Fibroblast of lung (primary cell): Measurements from ENCODE around the gene HIGD2A. TPM values are rescaled to one million over a fixed set of nuclear protein-coding genes. Genes with fewer than 3 reads are reported as not detected.

Source experiments
- DNase-seq, 2 donors: peaks; one replicate each; pipeline versions ENCODE4 v3.0.0 to v3.0.0-alpha.2; 2010; ENCODE audit warnings: low read depth in 2 of 2
- H2AFZ ChIP-seq: 2 replicates; pipeline ENCODE4 v1.5.1; 2012; ENCODE audit warnings: low read length, control low read depth, inconsistent platforms
- H3K27ac ChIP-seq: 2 replicates; pipeline ENCODE4 v1.5.1; 2011; ENCODE audit warnings: low read length, control low read depth; ENCODE audit not compliant: insufficient read depth
- H3K27me3 ChIP-seq: 2 replicates; pipeline ENCODE4 v1.5.1; 2011; ENCODE audit warnings: mild to moderate bottlenecking, low read length; ENCODE audit not compliant: control insufficient read depth, insufficient read depth
- H3K36me3 ChIP-seq: 2 replicates; pipeline ENCODE4 v1.5.1; 2011; ENCODE audit warnings: low read length; ENCODE audit not compliant: control insufficient read depth, insufficient read depth
- H3K4me1 ChIP-seq: 2 replicates; pipeline ENCODE4 v1.5.1; 2011; ENCODE audit warnings: low read length; ENCODE audit not compliant: control insufficient read depth, insufficient read depth; ENCODE audit errors: extremely low read depth
- H3K4me2 ChIP-seq: 2 replicates; pipeline ENCODE4 v1.5.1; 2011; ENCODE audit warnings: low read length, control low read depth; ENCODE audit not compliant: insufficient read depth; ENCODE audit errors: extremely low read depth
- H3K4me3 ChIP-seq, 4 experiments: fragments of 200-600 bp in 1 of 4; sonication (generic) in 1 of 4; replicated peaks in 1 of 4; 2 replicates each; pipeline ENCODE4 v1.5.1; 2011 to 2016; ENCODE audit warnings: low read length in 4 of 4, low read depth in 3 of 4, mild to moderate bottlenecking in 3 of 4, control low read depth in 2 of 4, inconsistent platforms in 1 of 4, mixed read lengths in 1 of 4; ENCODE audit not compliant: insufficient read depth in 1 of 4; ENCODE audit errors: control extremely low read depth in 1 of 4
- H3K79me2 ChIP-seq: 2 replicates; pipeline ENCODE4 v1.5.1; 2012; ENCODE audit warnings: mild to moderate bottlenecking, low read length, inconsistent platforms; ENCODE audit not compliant: control insufficient read depth, insufficient read depth
- H3K9ac ChIP-seq: 2 replicates; pipeline ENCODE4 v1.5.1; 2011; ENCODE audit warnings: mild to moderate bottlenecking, low read length, control low read depth; ENCODE audit not compliant: insufficient read depth
- H3K9me3 ChIP-seq: 2 replicates; pipeline ENCODE4 v1.5.1; 2012; ENCODE audit warnings: low read depth, low read length; ENCODE audit not compliant: control insufficient read depth, insufficient read depth
- H4K20me1 ChIP-seq: 2 replicates; pipeline ENCODE4 v1.5.1; 2011; ENCODE audit warnings: low read length; ENCODE audit not compliant: control insufficient read depth, insufficient read depth; ENCODE audit errors: extremely low read depth
- CTCF ChIP-seq, 2 donors: IDR thresholded peaks in 1 of 2; conservative IDR thresholded peaks in 1 of 2; 1 replicate in 1 of 2; 2 replicates in 1 of 2; pipeline ENCODE4 v1.5.1; 2011 to 2012; ENCODE audit warnings: low read length in 2 of 2, control low read depth in 1 of 2, inconsistent platforms in 1 of 2, low read depth in 1 of 2, mild to moderate bottlenecking in 1 of 2
- EZH2 ChIP-seq: IDR thresholded peaks from 2 replicates; pipeline ENCODE4 v1.5.1; 2012; ENCODE audit warnings: low read length, control low read depth, mild to moderate bottlenecking; ENCODE audit errors: missing control alignments
- polyA plus RNA-seq, 2 donors: library from polyadenylated mRNA; depleted of rRNA in 1 of 2; stranded (reverse) in 1 of 2; unstranded in 1 of 2; fragments of >200 nt; gene quantifications; 2 replicates each; pipeline ENCODE4 v1.2.1, GENCODE V29; 2011 to 2012; ENCODE audit warnings: missing spikeins in 1 of 2
- total RNA-seq: library from RNA; depleted of rRNA; stranded (reverse); fragments of >200 nt; gene quantifications from 2 replicates; pipeline ENCODE4 v1.2.1, GENCODE V29; 2014

Gene HIGD2A
- total and polyA plus RNA-seq, 2 donors (not counting 1 experiment from before 2014, with no cell fraction given), result 54.7 to 77.6 TPM

DNA sequence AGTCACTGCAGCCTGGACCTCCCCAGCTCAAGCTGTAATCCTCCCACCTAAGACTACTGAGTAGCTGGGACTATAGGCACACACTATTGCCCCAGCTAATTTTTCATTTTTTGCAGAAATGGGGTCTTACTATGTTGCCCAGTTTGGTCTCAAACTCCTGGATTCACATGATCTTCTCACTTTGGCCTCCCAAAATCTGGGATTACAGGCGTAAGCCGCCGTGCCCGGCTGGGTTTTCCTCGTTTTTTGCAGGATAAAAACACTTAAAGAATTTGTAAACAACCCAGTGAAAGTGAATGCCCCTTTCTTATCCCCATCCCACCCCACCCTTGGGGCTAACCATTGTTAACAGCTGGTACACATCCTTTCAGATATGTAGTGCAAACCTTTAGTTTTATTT, 20.0 kb downstream of the HIGD2A start:
- H3K36me3 ChIP-seq, result peaks cover 12% of the 10 kb centered on the region

GRCh38 chr5:176409765-176410164, 21.2 kb downstream of the HIGD2A start:
- H4K20me1 ChIP-seq, result no peaks in the 10 kb centered on the region
- no peak overlapping the region for H2AFZ ChIP-seq
- no peaks in the 10 kb centered on the region for H3K9me3 ChIP-seq
- no peak overlapping the region for H3K4me3 ChIP-seq
- no peaks in the 10 kb centered on the region for H3K27me3 ChIP-seq
- no peak for DNase-seq
- no peak overlapping the region for H3K27ac ChIP-seq
- H3K36me3 ChIP-seq, result peaks cover 12% of the 10 kb centered on the region
- no peak overlapping the region for H3K4me2 ChIP-seq
- no peak overlapping the region for H3K9ac ChIP-seq
- peaks cover 11% of the 10 kb centered on the region for H3K4me1 ChIP-seq
- TF ChIP-seq EZH2, result no peak
- TF ChIP-seq CTCF (conservative IDR thresholded peaks at IDR 0.05 in 1 of 2, IDR thresholded peaks at IDR 0.05 in 1 of 2; ENCODE audit: low read depth in 1 of 2, low read length in 2 of 2), result no peak
- H3K79me2 ChIP-seq, result peaks cover 32% of the 10 kb centered on the region

More for the DNA sequence above, 20.0 kb downstream of the HIGD2A start:
- TF ChIP-seq CTCF (conservative IDR thresholded peaks at IDR 0.05 in 1 of 2, IDR thresholded peaks at IDR 0.05 in 1 of 2; ENCODE audit: low read depth in 1 of 2, low read length in 2 of 2), result no peak
- Histone ChIP-seq H3K27ac (no peak overlapping the region), H3K4me3 (no peak overlapping the region), H3K27me3 (no peaks in the 10 kb centered on the region), H3K9me3 (no peaks in the 10 kb centered on the region), H2AFZ (no peak overlapping the region), H3K4me2 (no peak overlapping the region), H3K79me2 (peaks cover 20% of the 10 kb centered on the region), H4K20me1 (no peaks in the 10 kb centered on the region), H3K4me1 (peaks cover 7% of the 10 kb centered on the region), H3K9ac (no peak overlapping the region)
- no peak for DNase-seq

DNA sequence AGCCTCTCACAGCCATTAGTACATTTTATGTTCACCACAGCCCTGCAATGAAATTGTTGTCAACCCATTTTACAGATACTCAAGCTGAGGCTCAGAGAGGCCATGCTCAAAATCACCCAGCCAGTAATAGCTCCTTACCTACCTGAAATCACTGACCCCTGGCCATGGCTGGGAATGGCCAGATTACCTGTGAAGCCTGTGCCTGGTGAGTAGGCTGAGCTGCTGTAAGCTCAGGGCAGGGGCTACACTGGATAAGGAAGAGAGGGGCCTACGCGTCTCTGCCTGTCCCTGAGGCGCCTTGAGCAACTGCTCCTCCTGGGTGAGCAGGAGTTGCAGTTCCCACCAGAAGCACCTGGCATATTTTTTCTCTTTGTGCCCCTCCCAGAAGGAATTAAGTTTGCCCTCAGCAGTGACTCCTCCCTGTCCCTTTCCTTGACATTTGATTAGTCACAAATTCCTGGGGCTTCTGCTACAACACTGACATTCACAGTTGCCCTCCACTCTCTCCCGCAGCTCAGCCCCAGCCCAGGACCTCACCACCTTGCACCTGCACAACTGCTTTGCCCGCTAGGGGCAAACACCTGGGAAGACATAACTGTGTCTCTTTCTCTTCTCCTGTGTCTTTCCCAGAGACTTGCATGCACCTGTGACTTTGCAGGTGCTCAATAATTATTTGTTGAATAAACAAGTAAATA, 22.1 kb downstream of the HIGD2A start:
- Histone ChIP-seq H3K9me3 (no peaks in the 10 kb centered on the region), H3K27ac (no peak overlapping the region), H3K79me2 (peaks cover 41% of the 10 kb centered on the region), H3K4me1 (peaks cover 15% of the 10 kb centered on the region), H3K4me3 (no peak overlapping the region), H4K20me1 (no peaks in the 10 kb centered on the region), H3K9ac (no peak overlapping the region), H3K4me2 (no peak overlapping the region), H3K27me3 (no peaks in the 10 kb centered on the region), H3K36me3 (peaks cover 9% of the 10 kb centered on the region), H2AFZ (no peak overlapping the region)
- TF ChIP-seq CTCF (conservative IDR thresholded peaks at IDR 0.05 in 1 of 2, IDR thresholded peaks at IDR 0.05 in 1 of 2; ENCODE audit: low read depth in 1 of 2, low read length in 2 of 2) (no peak), EZH2 (no peak)
- no peak for DNase-seq
